NCI-H1694 (cell line): ENCODE results near the gene HOXB8.

Source experiments
- DNase-seq: peaks from one replicate; lab custom pipeline; 2025; lab: John Stamatoyannopoulos, UW

HOXB8 gene

DNA sequence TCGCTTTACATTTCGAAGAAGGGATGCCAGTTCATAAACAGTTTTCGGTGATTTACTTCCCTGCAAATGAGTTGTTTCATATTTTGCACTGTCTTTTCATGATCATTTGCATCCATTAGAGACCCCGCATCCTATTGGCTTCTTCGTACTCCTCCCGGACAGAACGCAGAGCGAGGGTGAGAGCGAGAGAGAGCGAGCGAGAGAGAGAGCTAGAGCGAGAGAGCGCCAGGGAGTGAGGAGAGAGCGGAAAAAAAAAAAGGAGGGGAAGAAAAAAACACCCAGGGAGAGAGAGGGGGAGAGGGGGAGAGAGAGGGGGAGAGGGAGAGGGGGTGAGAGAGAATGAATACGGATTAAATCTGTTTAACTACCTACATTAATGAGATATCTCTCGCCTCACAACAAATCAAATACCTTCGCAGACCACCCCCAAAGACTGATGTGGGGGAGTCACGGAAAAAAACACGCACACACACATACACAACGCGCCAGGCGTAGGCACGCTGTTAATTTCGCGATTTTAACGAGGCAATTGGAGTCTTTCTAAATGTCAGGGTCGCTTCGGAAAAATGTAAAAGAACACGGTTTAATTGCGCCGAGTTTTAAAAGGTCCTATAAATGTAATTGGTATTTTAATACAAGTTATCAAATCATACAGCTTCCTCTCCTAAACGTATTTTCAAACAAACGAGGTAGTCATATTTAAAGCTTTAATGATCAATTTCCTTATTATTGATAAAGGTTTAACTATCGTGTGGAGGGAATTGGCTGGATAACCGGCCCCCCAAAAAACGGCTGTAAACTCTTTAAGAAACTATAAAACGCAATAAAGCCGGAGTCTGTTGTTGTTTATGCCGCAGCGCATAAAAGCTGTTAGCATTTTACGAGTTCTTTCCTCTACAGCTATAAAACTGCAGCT, at the start of gene HOXB8:
Gene HOXB8, minus strand, starts transcription at position 246 of the 916 bp plus-strand sequence. CDS start 588 bp downstream, outside the sequence.
- DNase-seq = no peak

DNA sequence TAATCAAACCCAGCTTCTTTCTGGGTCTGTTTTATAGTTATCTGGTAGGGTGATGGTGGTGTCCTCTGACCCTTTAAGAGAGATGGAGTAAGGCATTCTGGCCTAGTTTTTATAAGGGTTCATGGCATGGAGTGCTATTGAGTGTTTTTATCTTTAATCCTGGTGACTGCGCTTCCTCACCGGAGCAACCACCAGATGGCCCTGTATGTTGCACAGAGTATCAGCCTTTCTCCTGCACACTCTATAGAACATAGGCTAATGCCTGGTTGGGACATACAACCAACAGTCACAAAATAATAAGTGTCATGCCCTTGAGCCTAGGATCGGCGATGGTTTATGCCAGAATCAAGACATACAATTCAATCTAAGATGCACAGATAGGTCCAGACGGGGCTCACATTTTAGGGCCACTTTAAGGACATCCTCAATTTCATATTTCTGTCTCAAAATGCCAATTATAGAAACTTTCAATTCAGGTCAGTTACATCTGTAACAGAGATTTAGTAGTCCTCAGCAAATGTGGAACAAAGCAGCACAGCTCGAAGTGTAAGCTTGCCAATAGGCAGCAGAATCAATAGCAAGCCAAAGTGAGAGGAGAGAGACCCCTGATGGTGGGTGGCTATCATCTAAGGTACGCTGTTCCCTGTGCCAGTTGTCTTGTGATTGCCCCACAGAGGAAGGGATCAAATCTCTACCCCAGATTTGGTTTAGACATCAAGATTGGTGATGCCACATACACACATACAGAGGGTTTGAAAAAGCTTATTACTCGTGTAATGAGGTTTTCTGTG, 48.2 kb upstream of the HOXB8 start:
- no peak for DNase-seq

DNA sequence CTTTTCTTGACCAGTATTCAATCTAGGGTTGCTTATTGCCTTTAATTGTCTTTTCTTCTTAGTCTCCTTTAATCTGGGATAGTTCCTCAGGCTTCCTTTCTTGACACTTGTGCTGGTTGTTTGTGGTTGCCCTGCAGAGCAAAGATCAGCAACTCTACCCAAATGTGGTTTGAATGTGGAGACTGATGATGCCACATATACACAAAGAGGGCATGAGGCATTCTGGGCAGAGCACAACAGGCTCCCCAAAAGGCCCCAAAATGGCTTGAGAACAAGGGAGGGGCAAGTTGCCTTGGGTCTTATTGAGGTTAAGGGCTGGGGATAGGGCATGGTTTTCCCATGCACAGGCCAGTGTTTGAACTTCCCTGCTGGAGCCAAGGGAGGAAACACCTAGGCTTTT, 40.8 kb upstream of the HOXB8 start:
- no peak for DNase-seq

DNA sequence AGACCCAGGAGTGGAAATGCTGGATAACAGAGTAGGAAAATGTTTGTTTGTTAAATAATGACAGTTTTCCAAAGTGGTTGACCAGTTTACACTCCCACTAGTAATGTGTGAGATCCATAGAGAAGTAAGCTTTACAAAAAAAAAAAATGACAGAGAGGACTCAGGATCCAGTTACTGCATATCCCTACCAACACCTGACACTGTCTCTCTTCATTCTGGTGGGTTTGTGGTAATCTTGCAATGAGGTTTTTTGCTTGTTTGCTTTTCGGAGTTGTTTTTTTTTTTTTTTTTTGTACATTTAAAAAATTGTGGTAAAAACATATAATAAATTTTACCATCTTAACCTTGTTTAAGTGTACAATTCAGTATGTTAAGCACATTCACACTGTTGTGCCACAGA, 34.6 kb upstream of the HOXB8 start:
- no peak for DNase-seq

DNA sequence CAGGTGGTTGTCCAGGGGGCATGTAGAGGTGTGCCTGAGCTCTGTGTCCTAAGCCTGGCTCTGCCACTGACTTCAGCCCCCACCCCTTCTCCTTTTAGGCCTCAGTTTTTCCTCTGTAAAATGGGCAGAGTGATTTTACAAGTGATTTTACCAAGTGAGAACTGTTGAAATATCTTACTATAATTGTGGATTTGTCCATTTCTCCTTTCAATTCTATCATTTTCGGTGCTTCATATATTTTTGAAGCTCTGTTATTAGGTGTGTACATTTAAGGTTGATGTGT, 32.8 kb upstream of the HOXB8 start:
- DNase-seq = no peak

DNA sequence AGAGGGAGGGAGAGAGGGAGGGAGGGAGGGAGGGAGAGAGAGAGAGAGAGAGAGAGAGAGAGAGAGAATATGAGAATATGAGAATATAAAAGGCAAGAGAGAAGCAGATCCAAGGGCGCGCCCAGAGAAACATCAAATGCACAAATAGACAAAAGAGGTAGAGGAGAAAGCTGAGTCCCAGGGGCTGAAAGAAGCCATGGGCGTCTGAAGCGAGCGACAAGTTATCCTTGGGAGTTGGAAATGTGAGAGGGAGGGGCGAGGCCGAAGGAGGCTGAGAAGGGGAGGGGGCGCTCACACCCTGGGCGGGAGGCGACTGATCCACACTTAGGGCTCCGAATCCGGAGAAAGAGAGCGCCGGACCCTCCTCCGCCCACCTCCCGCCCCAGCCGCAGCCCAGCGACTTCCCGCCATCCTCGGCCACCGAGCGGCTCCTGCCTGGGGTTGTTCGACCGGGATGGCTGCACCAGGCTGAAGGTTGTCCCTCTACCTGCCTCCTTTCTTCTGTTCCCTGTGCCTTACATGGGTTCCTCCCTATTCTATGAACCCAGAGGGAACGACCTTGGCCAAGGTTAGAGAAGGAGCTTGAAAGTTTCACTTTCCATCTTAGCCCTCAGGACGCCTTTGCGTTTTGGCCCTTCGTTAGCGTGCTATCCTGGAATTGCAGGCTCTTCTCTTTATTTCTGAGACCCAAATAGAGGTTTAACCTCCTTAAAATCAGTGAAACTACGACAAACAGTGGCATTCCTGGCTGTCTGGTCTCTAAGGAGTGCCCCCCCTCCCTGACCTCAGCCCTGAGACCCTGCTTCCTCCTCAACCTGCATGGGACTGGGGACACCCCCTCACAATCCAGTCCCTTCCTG, 32.2 kb upstream of the HOXB8 start:
- no peak for DNase-seq

DNA sequence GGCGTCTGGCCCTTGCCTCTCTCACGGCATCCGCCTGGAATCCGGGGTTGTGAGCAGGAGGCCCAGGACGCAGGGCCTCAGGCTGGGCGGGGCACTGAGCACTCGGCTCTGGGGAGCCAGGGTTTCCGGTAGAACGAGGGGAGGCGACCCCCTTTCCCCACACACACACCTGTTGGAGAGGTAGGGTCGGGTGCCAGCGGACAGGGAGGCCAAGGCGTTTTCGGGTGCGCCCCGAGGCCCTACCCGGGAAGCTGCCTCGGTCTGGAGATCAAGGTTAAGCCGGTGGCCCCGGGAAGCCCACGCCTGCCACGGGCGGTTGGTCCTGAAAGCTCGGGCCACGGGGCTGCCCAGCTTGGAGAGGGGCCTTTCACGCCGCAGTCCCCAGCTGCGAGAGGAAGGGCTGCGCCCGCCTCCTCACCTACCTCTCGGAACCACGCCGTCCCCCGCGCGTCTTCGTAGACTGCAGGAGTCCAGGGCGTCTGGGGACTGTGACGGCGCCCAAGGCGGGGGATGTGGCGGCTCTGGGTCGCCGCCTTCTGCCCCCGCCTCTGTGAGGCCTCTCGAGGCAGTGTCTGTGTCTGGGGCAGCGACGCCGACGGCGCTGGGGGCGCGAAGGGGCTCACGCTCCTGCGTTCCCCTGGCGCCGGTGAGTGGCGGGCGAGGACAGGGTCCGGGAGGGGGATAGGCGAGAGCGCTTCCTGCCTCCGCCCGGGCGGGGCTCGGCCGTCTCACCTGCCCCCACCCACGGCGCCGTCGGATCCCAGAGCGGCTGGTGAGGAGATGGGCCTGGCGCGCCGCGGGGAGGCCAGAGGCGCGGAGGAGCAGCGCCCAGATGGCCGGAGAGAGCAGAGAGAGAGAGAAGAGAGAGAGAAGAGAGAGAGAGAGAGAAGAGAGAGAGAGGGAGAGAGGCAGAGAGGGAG, 31.4 kb upstream of the HOXB8 start:
- no peak for DNase-seq

DNA sequence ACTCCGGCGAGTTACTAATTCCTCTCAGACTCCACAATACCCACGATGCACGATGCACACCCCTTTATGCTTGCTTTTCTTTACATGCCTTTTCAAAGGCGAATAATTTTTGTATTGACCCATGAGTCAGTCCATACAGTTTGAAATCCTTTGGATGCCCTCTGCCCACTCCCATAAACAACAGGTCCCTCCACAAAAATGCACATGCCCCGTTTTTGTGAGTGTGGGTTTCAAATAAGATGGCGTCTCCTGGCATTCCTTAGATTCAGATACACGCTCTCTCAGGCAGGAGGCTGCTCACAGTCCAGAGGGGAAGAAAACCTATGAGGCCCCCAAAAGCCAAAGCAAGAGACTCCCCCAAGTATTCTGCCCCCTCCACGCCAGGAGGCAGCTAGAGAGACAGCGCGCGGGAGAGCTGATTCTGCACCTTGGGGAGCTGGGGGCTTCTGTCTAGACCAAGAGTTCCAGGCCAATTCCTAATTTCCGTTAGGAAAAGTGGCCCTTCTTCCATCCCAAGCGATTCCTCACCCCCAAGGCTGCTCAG, 30.6 kb upstream of the HOXB8 start:
- no peak for DNase-seq

DNA sequence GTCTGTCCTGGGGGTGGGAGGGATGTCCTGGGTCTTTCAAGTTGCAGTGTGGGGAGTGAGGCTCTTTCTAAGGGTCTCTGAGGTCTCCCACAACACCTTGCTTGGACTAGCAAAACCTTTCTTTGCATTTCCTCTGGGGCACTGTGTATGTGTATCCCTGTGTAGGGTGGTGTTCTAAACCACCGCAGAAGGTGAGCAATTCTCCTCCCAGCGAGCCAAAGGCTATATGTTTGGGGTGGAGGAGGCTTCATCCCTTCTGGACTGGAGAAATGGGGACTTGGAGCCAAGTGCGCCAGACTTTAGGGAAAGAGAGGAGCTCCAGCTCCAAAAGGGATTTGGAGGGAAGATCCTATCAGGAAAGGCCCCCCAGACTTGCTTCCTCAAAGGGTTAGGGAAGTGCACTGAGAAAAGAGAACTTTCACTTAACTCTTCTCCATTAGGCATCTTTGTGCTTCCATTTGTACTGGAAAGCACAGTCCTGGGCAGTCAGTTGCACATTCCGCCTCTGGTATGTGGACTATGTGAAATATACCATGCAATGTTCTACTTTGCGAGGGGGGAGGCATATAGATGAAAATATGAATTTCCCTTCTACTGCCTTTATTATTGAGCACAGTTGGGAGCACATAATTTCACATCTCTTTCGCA, 29.9 kb upstream of the HOXB8 start:
- DNase-seq = no peak

DNA sequence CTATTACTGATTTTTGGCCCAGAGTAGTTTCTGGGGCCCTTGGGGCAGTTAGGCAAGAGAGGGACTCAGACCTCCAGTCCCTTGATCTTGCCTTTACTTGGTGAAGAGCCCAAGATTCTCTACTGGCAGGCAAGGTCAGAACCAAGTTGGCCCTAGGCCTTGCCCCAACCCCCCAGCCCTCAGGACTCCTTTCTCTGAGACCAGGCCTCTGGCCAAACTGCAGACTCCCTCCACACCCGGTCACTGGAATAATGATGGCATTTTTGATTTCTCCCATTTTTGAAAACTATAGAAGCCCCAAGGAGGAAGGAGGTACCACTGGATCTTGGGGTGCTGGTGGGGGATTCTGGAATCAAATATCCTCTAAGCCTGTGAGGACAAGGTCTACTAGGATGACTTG, 29.1 kb upstream of the HOXB8 start:
- no peak for DNase-seq

DNA sequence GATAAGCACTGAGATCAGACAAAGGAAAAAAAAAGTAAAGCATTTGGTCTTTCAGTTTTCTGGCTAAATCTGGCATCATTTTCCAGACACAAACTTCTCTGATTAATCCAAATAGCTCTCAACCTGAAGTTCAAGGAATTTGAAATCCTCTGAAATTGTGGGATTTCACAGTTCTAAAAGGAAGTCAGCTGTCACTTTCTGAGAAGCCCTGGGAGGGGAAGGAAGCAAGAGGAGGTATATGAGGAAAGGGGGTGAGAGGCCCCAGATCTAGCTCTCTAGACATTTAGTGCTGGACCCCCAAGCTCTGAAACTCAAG, 28.6 kb upstream of the HOXB8 start:
- DNase-seq = no peak

DNA sequence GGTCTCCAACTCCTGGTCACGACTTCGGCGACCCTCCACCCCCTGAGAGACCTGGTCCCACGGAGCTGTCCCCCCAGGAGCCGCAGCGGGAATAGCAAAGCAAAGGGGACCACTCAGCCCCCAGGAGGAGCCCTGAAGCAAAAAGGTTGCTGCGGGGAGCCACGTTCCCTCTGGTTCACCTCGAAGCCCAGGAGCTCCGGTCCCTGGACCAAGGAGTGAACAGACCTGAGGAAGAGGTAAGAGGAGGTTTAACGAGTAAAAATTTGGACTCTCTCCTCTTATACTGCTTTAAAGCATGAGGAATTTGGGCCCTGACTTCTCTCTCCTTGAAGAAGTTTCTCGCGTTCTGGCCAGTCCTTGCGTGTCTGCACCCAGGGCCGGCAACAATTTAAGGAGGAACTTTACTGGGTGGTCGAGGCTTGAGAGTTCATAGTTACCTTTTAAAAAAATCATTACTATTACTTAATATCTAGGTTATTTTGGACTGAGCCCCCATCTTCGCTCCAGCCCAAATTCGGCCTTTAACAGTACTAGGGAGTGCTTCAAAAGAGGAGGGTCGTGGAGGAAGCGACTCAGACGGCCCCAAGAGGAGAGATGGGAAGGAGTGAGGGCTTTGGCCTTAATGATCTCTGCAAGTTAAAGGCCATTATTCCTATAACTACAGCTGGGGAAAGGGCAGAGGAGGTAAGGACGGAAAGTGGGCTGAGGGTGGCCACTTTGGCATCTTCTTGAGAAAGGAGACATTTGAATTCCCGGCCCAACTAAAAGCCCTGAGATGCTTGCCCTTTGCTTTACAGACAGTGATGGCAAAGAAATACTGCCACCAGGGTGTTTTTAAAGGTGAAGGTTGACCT, 28.0 kb upstream of the HOXB8 start:
- DNase-seq = no peak

DNA sequence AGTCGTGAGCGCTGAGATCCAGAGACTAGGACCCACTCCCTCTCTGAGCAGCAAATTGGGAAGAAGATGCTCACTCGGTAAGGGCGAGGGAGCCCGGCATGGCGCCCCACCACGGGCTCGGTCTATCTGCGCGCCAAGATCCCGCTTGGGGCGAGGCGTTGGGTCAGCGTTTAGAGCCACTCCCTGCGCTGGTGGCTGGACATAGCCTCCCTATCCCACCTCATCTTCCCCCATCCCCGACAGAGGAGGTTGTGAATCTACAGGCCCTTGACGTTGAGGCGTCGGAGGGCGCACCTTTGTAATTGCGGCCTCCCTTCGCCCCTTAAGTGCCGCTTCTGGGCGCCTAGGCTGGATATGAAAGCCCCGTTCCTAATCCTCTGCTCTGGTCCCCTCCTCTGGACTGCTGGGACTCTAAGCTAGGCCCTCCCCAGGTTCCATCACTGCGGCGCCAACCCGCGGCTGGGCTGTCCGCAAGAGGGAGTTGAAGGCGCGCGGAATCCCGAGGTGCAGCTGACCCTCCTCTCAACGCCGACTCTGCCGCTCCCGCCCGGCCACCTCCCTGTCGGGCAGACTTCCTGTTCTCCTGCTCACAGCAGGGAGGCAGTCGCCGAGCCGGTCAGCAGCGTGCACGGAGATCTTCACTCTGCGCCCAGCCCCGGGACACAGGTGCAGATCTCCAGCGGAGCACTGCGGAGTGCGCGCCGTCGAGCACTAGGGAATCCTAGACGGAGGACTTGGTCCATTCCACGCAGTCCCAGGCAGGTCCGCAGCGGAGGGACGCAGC, 27.2 kb upstream of the HOXB8 start:
- no peak for DNase-seq

DNA sequence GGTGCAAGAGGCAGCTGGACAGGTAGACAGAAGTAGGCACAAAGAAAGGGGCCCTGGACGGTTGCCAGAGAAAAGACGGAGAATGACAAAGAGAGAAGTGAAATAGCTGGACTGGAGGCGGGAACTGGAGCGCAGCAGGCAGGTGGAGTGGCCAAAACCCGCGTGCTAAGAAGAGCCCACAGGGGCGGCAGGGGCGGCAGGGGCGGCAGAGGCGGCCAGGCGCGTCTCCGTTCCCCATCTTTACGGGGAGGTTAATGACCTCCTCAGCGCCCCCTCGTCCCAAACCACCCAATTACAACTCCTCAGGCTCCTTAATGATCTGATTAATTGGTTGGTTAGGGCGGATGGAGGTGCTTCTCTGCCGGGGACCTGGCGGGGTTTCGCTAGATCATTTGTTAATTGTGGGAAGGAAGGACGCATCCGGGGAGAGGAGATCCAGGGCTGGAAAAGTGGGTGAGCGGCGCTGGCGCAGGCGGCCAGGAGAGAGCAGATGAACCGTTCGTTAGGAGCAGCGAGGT, 26.5 kb upstream of the HOXB8 start:
- DNase-seq = no peak

DNA sequence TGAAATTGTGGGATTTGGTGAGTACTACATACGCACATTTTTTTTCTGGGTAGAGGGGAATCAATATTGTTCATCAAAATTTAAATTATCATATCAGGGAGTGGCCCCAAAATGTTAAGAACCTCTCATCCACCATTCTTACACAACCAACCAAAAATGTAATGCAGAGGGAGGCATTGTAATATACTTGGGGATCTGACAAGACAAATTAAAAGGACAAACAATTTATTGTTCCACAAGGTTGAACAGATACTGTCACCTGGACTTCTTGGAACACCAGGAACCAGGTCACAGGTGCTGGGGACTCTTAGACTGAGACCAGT, 25.7 kb upstream of the HOXB8 start:
- DNase-seq = no peak

DNA sequence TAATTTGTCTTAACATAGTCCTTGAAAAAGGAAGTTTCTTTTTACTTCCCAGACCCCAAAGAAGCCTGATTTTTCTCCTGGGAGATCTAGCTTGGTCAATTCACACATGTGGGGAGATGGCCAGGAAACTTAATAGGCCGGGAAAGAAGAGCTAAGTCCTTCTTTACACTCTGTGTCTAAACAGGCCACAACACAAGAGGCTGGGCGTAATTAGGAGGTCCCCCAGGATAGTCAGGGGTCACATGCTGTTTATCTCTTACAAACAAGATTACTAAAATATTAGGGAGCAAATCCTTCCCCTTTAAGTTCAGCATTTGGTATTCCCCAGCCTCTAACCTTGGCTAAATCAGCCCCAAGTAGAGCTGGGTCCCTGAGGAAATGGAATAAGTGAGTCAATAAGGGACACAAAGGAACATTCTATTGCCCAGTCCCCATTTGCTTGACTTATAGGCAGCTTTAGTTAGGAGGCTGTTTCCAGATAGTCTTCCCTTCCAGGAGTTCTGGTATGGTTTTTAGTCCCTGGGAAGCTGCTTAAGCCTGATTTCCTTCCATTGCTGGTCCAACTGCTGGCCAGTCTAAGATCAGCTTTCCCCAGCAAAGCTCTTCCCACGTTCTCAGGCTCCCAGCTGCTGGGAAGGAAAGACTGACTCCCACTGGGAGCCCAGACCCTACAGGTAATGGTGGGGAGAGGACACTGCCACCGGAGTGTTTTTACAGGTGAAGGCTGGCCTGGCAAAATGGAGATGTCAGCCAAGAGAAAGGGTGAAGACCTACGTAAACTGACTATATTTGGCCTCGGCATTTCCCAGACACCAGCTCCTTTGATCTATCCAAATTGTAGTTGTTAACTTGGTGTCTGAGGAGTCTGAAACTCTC, 25.1 kb upstream of the HOXB8 start:
- DNase-seq = no peak

DNA sequence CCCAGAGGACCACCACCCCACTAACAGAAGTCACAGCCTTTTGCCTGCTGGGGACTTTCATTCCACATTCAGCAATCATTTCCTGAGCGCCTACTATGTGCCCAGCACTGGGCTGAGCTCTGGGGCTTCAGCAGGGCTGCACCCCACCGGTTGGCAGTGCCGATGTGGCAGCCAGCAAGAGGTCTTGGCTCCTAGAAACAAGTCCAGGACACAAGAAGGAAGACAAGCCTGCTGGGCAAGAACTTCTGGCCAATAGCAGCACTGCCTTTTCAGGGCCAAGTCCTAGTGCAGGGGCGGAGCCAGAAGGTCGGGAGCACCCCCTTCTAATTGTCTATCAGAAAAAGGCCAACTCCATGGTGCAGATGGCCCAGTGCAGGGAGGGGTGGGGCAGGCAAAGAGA, 24.0 kb upstream of the HOXB8 start:
- no peak for DNase-seq
